Measurements from ENCODE around the gene SORCS1. TPM values are rescaled to one million over a fixed set of nuclear protein-coding genes. Genes with fewer than 3 reads are reported as not detected.

Gene SORCS1
- total and polyA plus RNA-seq, 2 of the 8 experiments (the other 6 are each of a cell fraction or from before 2014, with no cell fraction given) = 4.1 to 4.6 TPM

- FAIRE-seq (no peak), DNase-seq (ENCODE audit: low read depth in 1 of 2, low spot score in 2 of 2) (no peak)
- Histone ChIP-seq H4K91ac (replicated peaks; ENCODE audit: insufficient read length, low read length) (no peak overlapping the region), H2AK5ac (ENCODE audit: low read depth, low read length) (no peak overlapping the region), H3K4me3 (ENCODE audit: extremely low read depth in 1 of 4, insufficient read depth in 2 of 4, low read depth in 3 of 4, low read length in 4 of 4) (no peak overlapping the region), H3K18ac (ENCODE audit: extremely low read depth, low read length) (no peak overlapping the region), H3K23me2 (ENCODE audit: low read depth, low read length) (no peaks in the 10 kb centered on the region), H3K4me1 (replicated peaks in 1 of 4; ENCODE audit: control insufficient read depth in 3 of 4, insufficient read depth in 4 of 4, low read length in 3 of 4) (peaks cover 0 to 4% (median 0%) of the 10 kb centered on the region in 4 experiments; a peak in 2 of 7 replicates), H2BK5ac (ENCODE audit: low read depth, low read length) (no peak overlapping the region), H3K4ac (replicated peaks; ENCODE audit: insufficient read length, low read depth, low read length) (no peak overlapping the region), H3K23ac (ENCODE audit: insufficient read length) (no peak overlapping the region), H3K79me1 (ENCODE audit: low read depth, low read length) (no peaks in the 10 kb centered on the region), H4K5ac (ENCODE audit: insufficient read length, low read depth, low read length) (no peak overlapping the region), H3K79me2 (ENCODE audit: control insufficient read depth in 1 of 2, insufficient read depth in 2 of 2, low read length in 2 of 2) (no peaks in the 10 kb centered on the region), H2BK20ac (ENCODE audit: low read length) (no peak overlapping the region), H4K8ac (ENCODE audit: extremely low read depth, insufficient read depth, low read length) (no peak overlapping the region), H2BK12ac (ENCODE audit: low read depth, low read length) (no peak overlapping the region), H3K27me3 (replicated peaks in 1 of 4; ENCODE audit: control insufficient read depth in 3 of 4, extremely low read depth in 1 of 4, insufficient read depth in 3 of 4, low read length in 3 of 4) (no peaks in the 10 kb centered on the region), H2AFZ (ENCODE audit: low read length) (no peak overlapping the region), H3K36me3 (ENCODE audit: control insufficient read depth in 2 of 4, insufficient read depth in 4 of 4, low read length in 3 of 4) (no peaks in the 10 kb centered on the region), H3K9me3 (ENCODE audit: insufficient read depth in 2 of 2, low read depth in 1 of 2, low read length in 1 of 2) (no peaks in the 10 kb centered on the region), H4K20me1 (replicated peaks in 1 of 2; ENCODE audit: control insufficient read depth in 1 of 2, insufficient read depth in 2 of 2, low read length in 2 of 2) (no peaks in the 10 kb centered on the region), H3K9ac (replicated peaks in 1 of 4; ENCODE audit: extremely low read depth in 1 of 4, low read depth in 3 of 4, low read length in 3 of 4) (no peak overlapping the region), H3K14ac (ENCODE audit: insufficient read length) (no peak overlapping the region), H3K56ac (replicated peaks; ENCODE audit: insufficient read length, low read depth, low read length) (no peak overlapping the region), H2BK120ac (replicated peaks; ENCODE audit: low read depth, low read length) (no peak overlapping the region), H3K4me2 (ENCODE audit: insufficient read depth in 1 of 2, low read depth in 2 of 2, low read length in 2 of 2) (no peak overlapping the region), H3K27ac (ENCODE audit: low read depth, low read length) (no peak overlapping the region), H2BK15ac (ENCODE audit: low read length) (no peak overlapping the region)
- ChIA-PET CTCF (ENCODE audit: partially characterized antibody) (interaction anchor here (1.1 to 8.6 kb wide), 3 partner anchors 10 to 14 kb away, joined by 4 to 52 read pairs (median 4); no protein-coding TSS in a partner anchor), POLR2A (ENCODE audit: partially characterized antibody) (no interaction called here)
- no peak for TF ChIP-seq CREB1 (IDR thresholded peaks at IDR 0.05)
- peak in 1 of 3 experiments; percentile 17; a peak in 1 of 4 replicates for TF ChIP-seq CTCF (IDR thresholded peaks at IDR 0.05; ENCODE audit: control extremely low read depth in 1 of 3, insufficient read depth in 1 of 3, low read depth in 1 of 3, low read length in 3 of 3)
- WGBS, 2 experiments (ENCODE audit: extremely low coverage in 1 of 2, insufficient coverage in 1 of 2, insufficient read length in 1 of 2, insufficient replicate concordance in 2 of 2, low coverage in 1 of 2, low lambda C conversion rate in 2 of 2, missing lambda C conversion rate in 1 of 2) = 100% methylated on average over 2 of the region's 2 CpGs; no CpG with 5 or more reads in 1 of the 2 experiments
Measured at GRCh38 chr10:106722524-106722923, 442.0 kb downstream of the SORCS1 start.
